Fibroblast of pulmonary artery (primary cell): ENCODE data around the gene TSPAN31.
"Not testable (repeated sequence)": the region's sequence is repeated elsewhere in the genome, so short reads cannot be mapped to it uniquely, and the experiment has no call there.

Source experiments
- DNase-seq: peaks from one replicate; pipeline ENCODE4 v3.0.0-alpha.2; 2010; ENCODE audit warnings: low read depth
- H3K4me3 ChIP-seq: replicated peaks from 2 replicates; pipeline ENCODE4 v1.5.1; 2011; ENCODE audit warnings: low read depth, mild to moderate bottlenecking, control low read depth, low read length, moderate library complexity
- CTCF ChIP-seq: IDR thresholded peaks from 2 replicates; pipeline ENCODE4 v1.5.1; 2011; ENCODE audit warnings: mild to moderate bottlenecking, control low read depth, low read length, inconsistent platforms; ENCODE audit errors: missing control alignments

The TSPAN31 gene

GRCh38 chr12:57717846-57718640 is 26.8 kb upstream of the TSPAN31 start:
- no peak overlapping the region for H3K4me3 ChIP-seq
- no peak for DNase-seq
- TF ChIP-seq CTCF = no peak

- no peak overlapping the region for H3K4me3 ChIP-seq
- no peak for TF ChIP-seq CTCF
- DNase-seq = no peak
These were observed 26.0 kb upstream of the TSPAN31 start for GRCh38 chr12:57718641-57719528.

- DNase-seq = no peak
- TF ChIP-seq CTCF = no peak
- no peak overlapping the region for H3K4me3 ChIP-seq
These were observed 24.8 kb upstream of the TSPAN31 start for GRCh38 chr12:57719777-57720605.

- no peak for DNase-seq
- no peak for TF ChIP-seq CTCF
- H3K4me3 ChIP-seq = no peak overlapping the region
These were observed 23.9 kb upstream of the TSPAN31 start for GRCh38 chr12:57720606-57721595.

- DNase-seq, H3K4me3 ChIP-seq: not testable (repeated sequence)
These were observed 22.8 kb upstream of the TSPAN31 start for GRCh38 chr12:57721846-57722608.
